ENCODE results near the gene C3orf85.

GRCh38 chr3:109191421-109191820, 54.9 kb downstream of the C3orf85 start:
- TF ChIP-seq CTCF (IDR thresholded peaks at IDR 0.05) (no peak), EP300 (IDR thresholded peaks at IDR 0.05) (no peak), POLR2A (IDR thresholded peaks at IDR 0.05) (no peak), POLR2AphosphoS5 (IDR thresholded peaks at IDR 0.05) (no peak)
